Right atrium auricular region (tissue), 2 donors: ENCODE measurements around the gene GRN. TPM values are rescaled to one million over a fixed set of nuclear protein-coding genes. Genes with fewer than 3 reads are reported as not detected.

Experiments used
- DNase-seq: peaks from one replicate; pipeline ENCODE4 v3.0.0-alpha.2; 2019; ENCODE audit warnings: low spot score
- H3K27ac ChIP-seq, 2 donors: fragments of 200-600 bp; sonication (generic); 1 replicate in 1 of 2; 2 replicates in 1 of 2; pipeline ENCODE4 v1.5.1; 2016 to 2019
- H3K27me3 ChIP-seq, 2 donors: fragments of 200-600 bp; sonication (generic); one replicate each; pipeline versions ENCODE4 v1.5.1 to v1.6.0; 2017 to 2019
- H3K36me3 ChIP-seq: fragments of 200-600 bp; sonication (generic); one replicate; pipeline ENCODE4 v1.5.1; 2016
- H3K4me1 ChIP-seq, 2 donors: fragments of 200-600 bp; sonication (generic); one replicate each; pipeline versions ENCODE4 v1.5.1 to v1.6.0; 2017 to 2019
- H3K4me3 ChIP-seq, 2 donors: fragments of 200-600 bp; sonication (generic); 1 replicate in 1 of 2; 2 replicates in 1 of 2; pipeline ENCODE4 v1.5.1; 2017 to 2019; ENCODE audit warnings: mild to moderate bottlenecking in 1 of 2, moderate library complexity in 1 of 2
- H3K9me3 ChIP-seq, 2 donors: fragments of 200-600 bp; sonication (generic); one replicate each; pipeline ENCODE4 v1.5.1; 2019
- total RNA-seq, 2 donors: library from RNA; depleted of rRNA; stranded (reverse); fragments of >200 nt; gene quantifications; one replicate each; pipeline ENCODE4 v1.1.0, GENCODE V29; 2016
- TF ChIP-seq, protein P1 (sequence below), 2 donors: fragments of 200-600 bp; sonication (generic); IDR thresholded peaks; one replicate each; pipeline ENCODE4 v1.5.1; 2019; ENCODE audit warnings: antibody characterized with exemption in 2 of 2

The GRN gene
- total RNA-seq, 2 donors from 2014 or later: 258 to 290 TPM

DNA sequence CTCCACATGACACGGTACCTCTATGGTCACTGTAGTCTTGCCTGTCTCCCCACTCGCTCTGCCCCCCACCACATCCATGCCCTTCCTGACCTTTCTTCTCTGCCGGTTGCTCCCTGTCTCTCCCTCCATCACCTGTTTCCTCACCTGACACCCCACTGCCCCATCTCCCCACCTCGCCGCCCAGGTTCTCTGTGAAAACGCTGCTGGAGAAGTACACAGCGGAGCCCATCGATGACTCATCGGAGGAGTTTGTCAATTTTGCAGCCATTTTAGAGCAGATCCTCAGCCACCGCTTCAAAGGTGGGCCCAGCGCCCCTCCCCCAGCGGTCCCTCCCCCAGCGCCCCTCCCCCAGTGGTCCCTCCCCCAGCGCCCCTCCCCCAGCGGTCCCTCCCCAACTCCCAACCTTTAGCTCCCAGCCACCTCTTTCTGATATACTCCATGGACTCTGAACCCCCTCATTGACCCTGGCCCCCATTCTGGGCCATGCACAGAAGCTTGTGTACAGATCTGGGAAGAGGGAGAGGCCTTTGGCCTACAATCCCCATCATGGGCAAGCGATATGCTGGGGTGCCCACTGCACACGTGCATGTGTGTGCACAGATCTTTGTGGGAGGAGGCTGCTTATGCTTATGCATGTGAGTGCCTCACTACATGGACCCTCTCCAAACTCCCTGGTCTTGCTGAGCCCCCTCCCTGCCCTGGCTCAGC, 32.6 kb upstream of the GRN start:
- TF ChIP-seq, protein P1, sequence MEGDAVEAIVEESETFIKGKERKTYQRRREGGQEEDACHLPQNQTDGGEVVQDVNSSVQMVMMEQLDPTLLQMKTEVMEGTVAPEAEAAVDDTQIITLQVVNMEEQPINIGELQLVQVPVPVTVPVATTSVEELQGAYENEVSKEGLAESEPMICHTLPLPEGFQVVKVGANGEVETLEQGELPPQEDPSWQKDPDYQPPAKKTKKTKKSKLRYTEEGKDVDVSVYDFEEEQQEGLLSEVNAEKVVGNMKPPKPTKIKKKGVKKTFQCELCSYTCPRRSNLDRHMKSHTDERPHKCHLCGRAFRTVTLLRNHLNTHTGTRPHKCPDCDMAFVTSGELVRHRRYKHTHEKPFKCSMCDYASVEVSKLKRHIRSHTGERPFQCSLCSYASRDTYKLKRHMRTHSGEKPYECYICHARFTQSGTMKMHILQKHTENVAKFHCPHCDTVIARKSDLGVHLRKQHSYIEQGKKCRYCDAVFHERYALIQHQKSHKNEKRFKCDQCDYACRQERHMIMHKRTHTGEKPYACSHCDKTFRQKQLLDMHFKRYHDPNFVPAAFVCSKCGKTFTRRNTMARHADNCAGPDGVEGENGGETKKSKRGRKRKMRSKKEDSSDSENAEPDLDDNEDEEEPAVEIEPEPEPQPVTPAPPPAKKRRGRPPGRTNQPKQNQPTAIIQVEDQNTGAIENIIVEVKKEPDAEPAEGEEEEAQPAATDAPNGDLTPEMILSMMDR (IDR thresholded peaks at IDR 0.05): no peak
- Histone ChIP-seq H3K27me3 (peaks cover 6 to 19% of the 10 kb centered on the region in 2 donors), H3K36me3 (no peaks in the 10 kb centered on the region)

GRCh38 chr17:44314031-44314430, 31.1 kb upstream of the GRN start:
- Histone ChIP-seq H3K4me3 (no peak overlapping the region), H3K27ac (no peak overlapping the region), H3K36me3 (no peaks in the 10 kb centered on the region), H3K4me1 (peaks cover 0 to 20% of the 10 kb centered on the region in 2 donors), H3K27me3 (peaks cover 6 to 19% of the 10 kb centered on the region in 2 donors), H3K9me3 (no peaks in the 10 kb centered on the region)
- TF ChIP-seq, protein P1 (IDR thresholded peaks at IDR 0.05): no peak
- no peak for DNase-seq

More for the DNA sequence above, 32.6 kb upstream of the GRN start:
- no peaks in the 10 kb centered on the region for H3K9me3 ChIP-seq
- no peak overlapping the region for H3K27ac ChIP-seq
- peaks cover 0 to 34% of the 10 kb centered on the region in 2 donors for H3K4me1 ChIP-seq
- no peak for DNase-seq
- no peak overlapping the region for H3K4me3 ChIP-seq

DNA sequence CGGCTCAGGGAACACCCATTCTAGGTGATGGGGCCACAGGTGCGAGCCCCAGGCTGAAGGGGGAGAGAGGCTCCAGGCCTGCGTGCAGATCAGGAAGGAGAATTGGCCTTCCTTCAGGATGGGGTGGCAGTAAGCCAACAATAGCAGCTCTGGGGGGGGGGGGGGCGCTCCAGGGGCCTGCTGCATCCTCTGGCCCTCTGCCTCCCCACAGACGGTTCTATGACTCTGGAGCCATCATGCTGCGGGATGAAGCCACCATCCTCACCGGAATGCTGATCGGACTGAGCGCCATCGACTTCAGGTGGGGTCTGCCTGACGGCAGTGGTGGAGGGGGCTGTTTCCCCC, 30.6 kb upstream of the GRN start:
- H3K4me3 ChIP-seq: no peak overlapping the region
- H3K4me1 ChIP-seq: peaks cover 0 to 17% of the 10 kb centered on the region in 2 donors
- H3K27me3 ChIP-seq: peaks cover 6 to 19% of the 10 kb centered on the region in 2 donors
- H3K27ac ChIP-seq: no peak overlapping the region
- no peak for DNase-seq
- TF ChIP-seq, protein P1 (IDR thresholded peaks at IDR 0.05): no peak
- H3K36me3 ChIP-seq: peaks cover 3% of the 10 kb centered on the region
- no peaks in the 10 kb centered on the region for H3K9me3 ChIP-seq

GRCh38 chr17:44314869-44315661, 30.0 kb upstream of the GRN start:
- TF ChIP-seq, protein P1 (IDR thresholded peaks at IDR 0.05): no peak
- Histone ChIP-seq H3K36me3 (peaks cover 8% of the 10 kb centered on the region), H3K4me3 (peak overlapping the region; percentile 11 to 34), H3K9me3 (no peaks in the 10 kb centered on the region), H3K4me1 (peaks cover 0 to 17% of the 10 kb centered on the region in 2 donors), H3K27me3 (peaks cover 6 to 19% of the 10 kb centered on the region in 2 donors), H3K27ac (no peak overlapping the region)
- DNase-seq: no peak

GRCh38 chr17:44315760-44316731, 29.1 kb upstream of the GRN start:
- no peak overlapping the region for H3K4me3 ChIP-seq

More at GRCh38 chr17:44315760-44316731, 29.1 kb upstream of the GRN start:
- H3K4me1 ChIP-seq: peaks cover 0 to 17% of the 10 kb centered on the region in 2 donors
- no peak for DNase-seq
- TF ChIP-seq, protein P1 (IDR thresholded peaks at IDR 0.05): no peak
- no peaks in the 10 kb centered on the region for H3K9me3 ChIP-seq
- H3K27ac ChIP-seq: no peak overlapping the region
- H3K36me3 ChIP-seq: peaks cover 18% of the 10 kb centered on the region
- H3K27me3 ChIP-seq: peaks cover 6 to 19% of the 10 kb centered on the region in 2 donors
